Prostate gland (tissue), 2 donors: ENCODE results near the gene PDE4D. TPM values are rescaled to one million over a fixed set of nuclear protein-coding genes. Genes with fewer than 3 reads are reported as not detected.

Experiments
- DNase-seq: peaks from one replicate; pipeline ENCODE4 v3.0.0-alpha.2; 2019; ENCODE audit warnings: low spot score
- H3K27ac ChIP-seq, 2 donors: fragments of 200-600 bp; sonication (generic); 2 replicates each; pipeline ENCODE4 v1.5.1; 2017 to 2019
- H3K27me3 ChIP-seq: fragments of 200-600 bp; sonication (generic); replicated peaks from 2 replicates; pipeline ENCODE4 v1.5.1; 2019; ENCODE audit not compliant: insufficient read depth
- H3K36me3 ChIP-seq, 2 donors: fragments of 200-600 bp; sonication (generic); 1 replicate in 1 of 2; 2 replicates in 1 of 2; pipeline versions ENCODE4 v1.5.1 to v1.8.1; 2017 to 2019
- H3K4me1 ChIP-seq: fragments of 200-600 bp; sonication (generic); replicated peaks from 2 replicates; pipeline ENCODE4 v1.5.1; 2019
- H3K4me3 ChIP-seq, 2 donors: fragments of 200-600 bp; sonication (generic); 2 replicates each; pipeline ENCODE4 v1.5.1; 2017 to 2019
- H3K9me3 ChIP-seq: fragments of 200-600 bp; sonication (generic); 2 replicates; pipeline ENCODE4 v1.5.1; 2017
- POLR2A ChIP-seq: fragments of 450-650 bp; IDR thresholded peaks from one replicate; pipeline ENCODE4 v1.6.1; 2016; ENCODE audit warnings: antibody characterized with exemption, mild to moderate bottlenecking
- POLR2AphosphoS5 ChIP-seq: sonication (generic); formaldehyde crosslinking; IDR thresholded peaks from one replicate; pipeline ENCODE4 v1.6.1; 2017; ENCODE audit warnings: antibody characterized with exemption
- WGBS: methylation state at CpG from one replicate; pipeline ENCODE4 v1.1.5; 2018; 5-methylcytosine and 5-hydroxymethylcytosine counted together
- intact Hi-C: fragments of 100-400 bp; cut with DNase I; formaldehyde crosslinking; loops from one replicate; pipeline ENCODE4 v1.14.2; 2022
- total RNA-seq, 2 donors: library from RNA; depleted of rRNA; stranded (reverse); fragments of >200 nt; gene quantifications; one replicate each; pipeline ENCODE4 v1.1.0, GENCODE V29; 2016
- TF ChIP-seq, protein P1 (sequence below), 4 experiments: fragments of 200-600 bp in 2 of 4; fragments of 450-650 bp in 2 of 4; sonication (generic) in 2 of 4; IDR thresholded peaks; 1 replicate in 3 of 4; 2 replicates in 1 of 4; pipeline ENCODE4 v1.5.1; 2016 to 2019; ENCODE audit warnings: antibody characterized with exemption in 4 of 4, mild to moderate bottlenecking in 2 of 4, moderate library complexity in 2 of 4

Gene PDE4D
- total RNA-seq, 2 donors from 2014 or later, result 64.2 to 75.6 TPM

DNA sequence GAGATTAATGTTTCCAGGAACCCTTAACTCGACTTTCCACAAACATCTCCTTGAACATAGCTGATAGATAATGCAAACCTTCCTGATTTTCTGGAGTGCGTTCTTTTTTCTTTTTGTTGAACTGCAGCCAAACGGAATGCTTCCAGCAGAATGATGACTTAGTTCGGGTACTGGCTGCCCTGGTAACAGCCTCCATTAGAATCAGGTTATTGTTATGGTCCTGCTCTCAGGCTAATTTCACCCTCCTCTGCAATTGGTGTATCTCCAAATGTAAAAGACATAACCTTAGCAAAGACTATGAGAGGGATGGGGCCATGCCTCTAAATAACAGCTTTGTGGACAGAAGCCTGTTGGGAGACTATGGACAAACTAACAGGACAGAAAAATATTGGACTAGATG lies 116.5 kb downstream of the PDE4D start:
- H3K4me3 ChIP-seq, result no peak overlapping the region
- WGBS, result 51% methylated on average over 4 of the region's 4 CpGs
- H3K27ac ChIP-seq, result no peak overlapping the region
- peaks cover 2% of the 10 kb centered on the region for H3K4me1 ChIP-seq
- TF ChIP-seq, protein P1, sequence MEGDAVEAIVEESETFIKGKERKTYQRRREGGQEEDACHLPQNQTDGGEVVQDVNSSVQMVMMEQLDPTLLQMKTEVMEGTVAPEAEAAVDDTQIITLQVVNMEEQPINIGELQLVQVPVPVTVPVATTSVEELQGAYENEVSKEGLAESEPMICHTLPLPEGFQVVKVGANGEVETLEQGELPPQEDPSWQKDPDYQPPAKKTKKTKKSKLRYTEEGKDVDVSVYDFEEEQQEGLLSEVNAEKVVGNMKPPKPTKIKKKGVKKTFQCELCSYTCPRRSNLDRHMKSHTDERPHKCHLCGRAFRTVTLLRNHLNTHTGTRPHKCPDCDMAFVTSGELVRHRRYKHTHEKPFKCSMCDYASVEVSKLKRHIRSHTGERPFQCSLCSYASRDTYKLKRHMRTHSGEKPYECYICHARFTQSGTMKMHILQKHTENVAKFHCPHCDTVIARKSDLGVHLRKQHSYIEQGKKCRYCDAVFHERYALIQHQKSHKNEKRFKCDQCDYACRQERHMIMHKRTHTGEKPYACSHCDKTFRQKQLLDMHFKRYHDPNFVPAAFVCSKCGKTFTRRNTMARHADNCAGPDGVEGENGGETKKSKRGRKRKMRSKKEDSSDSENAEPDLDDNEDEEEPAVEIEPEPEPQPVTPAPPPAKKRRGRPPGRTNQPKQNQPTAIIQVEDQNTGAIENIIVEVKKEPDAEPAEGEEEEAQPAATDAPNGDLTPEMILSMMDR (IDR thresholded peaks at IDR 0.05), result no peak
- TF ChIP-seq POLR2A, result no peak
- no peak for TF ChIP-seq POLR2AphosphoS5
- H3K27me3 ChIP-seq, result no peaks in the 10 kb centered on the region
- no peak for DNase-seq
- no peaks in the 10 kb centered on the region for H3K9me3 ChIP-seq
- intact Hi-C loops, result no loop called here
- no peaks in the 10 kb centered on the region for H3K36me3 ChIP-seq

DNA sequence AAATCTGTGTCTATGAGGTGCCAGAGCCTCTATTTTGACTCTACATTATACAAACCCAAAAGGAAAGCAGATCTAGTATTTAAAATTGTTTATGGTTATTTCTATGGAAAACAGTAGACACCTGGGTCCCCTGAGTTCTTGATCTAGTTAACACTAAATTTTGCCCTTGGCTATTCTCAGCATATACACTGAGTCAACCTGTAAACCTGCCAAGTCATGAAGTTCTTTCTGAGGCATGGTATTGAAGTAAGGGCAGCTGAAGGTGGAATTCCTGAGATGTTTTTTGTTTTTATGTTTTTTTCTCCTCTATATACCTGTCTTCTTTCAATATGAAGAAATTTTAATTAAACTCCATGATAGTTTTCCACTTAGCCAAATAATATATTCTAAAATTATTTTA lies 120.2 kb downstream of the PDE4D start:
- peaks cover 2% of the 10 kb centered on the region for H3K4me1 ChIP-seq
- TF ChIP-seq POLR2A (no peak), POLR2AphosphoS5 (no peak)
- TF ChIP-seq, protein P1 (IDR thresholded peaks at IDR 0.05), result no peak
- H3K27me3 ChIP-seq, result no peaks in the 10 kb centered on the region
- intact Hi-C loops, result no loop called here
- H3K27ac ChIP-seq, result no peak overlapping the region
- no peak overlapping the region for H3K4me3 ChIP-seq
- no peak for DNase-seq
- no peaks in the 10 kb centered on the region for H3K36me3 ChIP-seq
- no peaks in the 10 kb centered on the region for H3K9me3 ChIP-seq

DNA sequence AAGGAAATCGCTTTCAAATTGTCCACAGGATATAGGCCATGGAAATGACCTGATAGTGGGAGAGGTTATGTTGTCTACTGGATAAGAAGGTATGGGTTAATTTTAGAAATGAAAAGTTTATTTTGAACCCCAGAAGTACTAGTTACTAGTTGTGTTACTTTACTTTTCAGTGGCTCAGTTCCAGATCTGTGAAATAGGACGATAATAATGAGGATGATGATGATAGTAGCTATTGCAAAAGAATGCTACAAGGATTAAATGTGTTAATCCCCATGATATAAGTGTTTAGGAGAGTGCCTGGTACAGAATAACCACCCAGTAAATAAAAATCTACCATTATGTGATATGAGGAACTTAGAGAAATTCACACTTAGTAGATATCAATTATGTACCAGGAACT lies 120.8 kb downstream of the PDE4D start:
- Histone ChIP-seq H3K27me3 (no peaks in the 10 kb centered on the region), H3K27ac (no peak overlapping the region), H3K9me3 (no peaks in the 10 kb centered on the region), H3K36me3 (no peaks in the 10 kb centered on the region), H3K4me3 (no peak overlapping the region), H3K4me1 (peaks cover 2% of the 10 kb centered on the region)
- WGBS, result 76% methylated on average over 2 of the region's 2 CpGs
- no peak for DNase-seq
- intact Hi-C loops, result no loop called here
- TF ChIP-seq POLR2AphosphoS5, result no peak
- TF ChIP-seq, protein P1 (IDR thresholded peaks at IDR 0.05), result no peak
- TF ChIP-seq POLR2A, result no peak

DNA sequence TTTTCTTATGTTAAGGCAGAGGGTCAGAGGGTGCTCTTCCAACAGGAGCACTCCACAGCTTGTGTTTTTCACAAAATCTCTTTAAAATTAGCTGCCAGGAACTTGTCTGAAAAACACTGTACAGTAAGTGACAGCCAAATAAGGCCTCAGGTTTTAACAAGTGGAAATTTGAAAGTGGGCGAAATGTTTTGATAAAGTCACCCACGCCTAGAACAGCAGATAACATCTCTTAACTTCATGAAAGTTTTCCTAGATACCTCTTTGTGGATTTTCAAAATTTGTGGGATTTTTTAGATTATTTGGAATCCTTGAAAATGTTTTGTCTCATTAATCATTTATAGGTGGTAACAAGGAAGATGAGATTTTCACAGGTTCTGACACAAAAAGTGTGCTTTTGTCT lies 121.3 kb downstream of the PDE4D start:
- Histone ChIP-seq H3K27ac (no peak overlapping the region), H3K36me3 (no peaks in the 10 kb centered on the region), H3K4me3 (no peak overlapping the region), H3K4me1 (peaks cover 2% of the 10 kb centered on the region), H3K27me3 (no peaks in the 10 kb centered on the region), H3K9me3 (no peaks in the 10 kb centered on the region)
- intact Hi-C loops, result no loop called here
- 71% methylated on average over 2 of the region's 2 CpGs for WGBS
- TF ChIP-seq POLR2AphosphoS5 (no peak), POLR2A (no peak)
- TF ChIP-seq, protein P1 (IDR thresholded peaks at IDR 0.05), result no peak
- no peak for DNase-seq

DNA sequence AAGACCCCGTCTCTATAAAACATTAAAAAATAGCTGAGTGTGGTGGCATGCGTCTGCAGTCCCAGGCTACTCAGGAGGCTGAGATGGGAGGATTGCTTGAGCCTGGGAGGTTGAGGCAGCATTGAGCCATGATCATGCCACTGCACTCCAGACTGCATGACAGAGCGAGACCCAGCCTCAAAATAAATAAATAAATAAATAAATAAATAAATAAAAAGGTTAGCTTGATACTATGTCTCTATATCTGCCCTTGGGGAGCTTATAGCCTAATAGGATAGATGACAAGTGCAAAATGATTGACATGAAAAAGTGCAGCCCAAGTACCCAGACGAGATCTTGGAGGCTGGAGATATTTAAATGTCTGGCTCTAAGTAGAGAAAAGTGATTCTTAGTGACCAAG lies 122.6 kb downstream of the PDE4D start:
- Histone ChIP-seq H3K4me3 (no peak overlapping the region), H3K27ac (no peak overlapping the region), H3K4me1 (peaks cover 2% of the 10 kb centered on the region), H3K36me3 (no peaks in the 10 kb centered on the region), H3K9me3 (no peaks in the 10 kb centered on the region), H3K27me3 (no peaks in the 10 kb centered on the region)
- 95% methylated on average over 4 of the region's 4 CpGs for WGBS
- intact Hi-C loops, result no loop called here
- TF ChIP-seq POLR2A, result no peak
- TF ChIP-seq, protein P1 (IDR thresholded peaks at IDR 0.05), result no peak
- DNase-seq, result no peak
